HG03139 (cell line): ENCODE measurements around the gene FOXP1.

Experiments
- ATAC-seq: cut with Tn5 transposase; IDR thresholded peaks from one replicate; pipeline ENCODE4 v1.9.1; 2021; ENCODE audit not compliant: unreplicated experiment

The FOXP1 gene

GRCh38 chr3:71135373-71136088 lies 448.0 kb downstream of the FOXP1 start:
- ATAC-seq: no peak

- ATAC-seq: no peak
These were observed 449.0 kb downstream of the FOXP1 start for GRCh38 chr3:71134521-71134920.

- ATAC-seq: no peak
These were observed 449.7 kb downstream of the FOXP1 start for GRCh38 chr3:71133865-71134264.

- ATAC-seq: no peak
These were observed 450.4 kb downstream of the FOXP1 start for GRCh38 chr3:71132995-71133730.

- no peak for ATAC-seq
These were observed 451.9 kb downstream of the FOXP1 start for GRCh38 chr3:71131375-71132314.

- peak; percentile 89 for ATAC-seq
These were observed 452.8 kb downstream of the FOXP1 start for GRCh38 chr3:71130471-71131374.

GRCh38 chr3:71129611-71130431 lies 453.7 kb downstream of the FOXP1 start:
- ATAC-seq: no peak

GRCh38 chr3:71128961-71129360 lies 454.6 kb downstream of the FOXP1 start:
- ATAC-seq: no peak

GRCh38 chr3:71127844-71128243 lies 455.7 kb downstream of the FOXP1 start:
- no peak for ATAC-seq

- no peak for ATAC-seq
These were observed 456.3 kb downstream of the FOXP1 start for GRCh38 chr3:71127052-71127831.

- ATAC-seq: no peak
These were observed 457.8 kb downstream of the FOXP1 start for GRCh38 chr3:71125738-71126137.

- no peak for ATAC-seq
These were observed 459.5 kb downstream of the FOXP1 start for GRCh38 chr3:71124048-71124447.

- ATAC-seq: no peak
These were observed 460.9 kb downstream of the FOXP1 start for GRCh38 chr3:71122641-71123040.

GRCh38 chr3:71121429-71122167 lies 461.9 kb downstream of the FOXP1 start:
- ATAC-seq: no peak

- ATAC-seq: no peak
These were observed 463.5 kb downstream of the FOXP1 start for GRCh38 chr3:71120012-71120411.

- no peak for ATAC-seq
These were observed 464.4 kb downstream of the FOXP1 start for GRCh38 chr3:71119171-71119570.

GRCh38 chr3:71118436-71118835 lies 465.1 kb downstream of the FOXP1 start:
- ATAC-seq: no peak
